Activated T-helper 9 cell treated with anti-CD3 and anti-CD28 coated beads, Interleukin-2, amount 50 U/mL, for 16 hours (primary cell): ENCODE measurements around the gene BRSK2.
"Not testable (repeated sequence)": the region's sequence is repeated elsewhere in the genome, so short reads cannot be mapped to it uniquely, and the experiment has no call there.

ENCODE experiments used
- DNase-seq: peaks from one replicate; pipeline ENCODE4 v3.0.0-alpha.2; 2020; ENCODE audit warnings: low read depth

BRSK2 gene

DNA sequence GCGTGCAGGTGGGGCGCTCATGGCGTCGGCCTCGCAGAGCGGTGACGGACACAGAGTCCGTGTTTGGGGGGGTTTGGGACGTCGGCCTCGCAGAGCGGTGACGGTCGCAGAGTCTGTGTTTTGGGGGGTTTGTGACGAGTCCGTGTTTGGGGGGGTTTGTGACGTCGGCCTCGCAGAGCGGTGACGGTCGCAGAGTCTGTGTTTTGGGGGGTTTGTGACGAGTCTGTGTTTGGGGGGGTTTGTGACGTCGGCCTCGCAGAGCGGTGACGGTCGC lies 20.1 kb downstream of the BRSK2 start:
- not testable (repeated sequence) for DNase-seq

DNA sequence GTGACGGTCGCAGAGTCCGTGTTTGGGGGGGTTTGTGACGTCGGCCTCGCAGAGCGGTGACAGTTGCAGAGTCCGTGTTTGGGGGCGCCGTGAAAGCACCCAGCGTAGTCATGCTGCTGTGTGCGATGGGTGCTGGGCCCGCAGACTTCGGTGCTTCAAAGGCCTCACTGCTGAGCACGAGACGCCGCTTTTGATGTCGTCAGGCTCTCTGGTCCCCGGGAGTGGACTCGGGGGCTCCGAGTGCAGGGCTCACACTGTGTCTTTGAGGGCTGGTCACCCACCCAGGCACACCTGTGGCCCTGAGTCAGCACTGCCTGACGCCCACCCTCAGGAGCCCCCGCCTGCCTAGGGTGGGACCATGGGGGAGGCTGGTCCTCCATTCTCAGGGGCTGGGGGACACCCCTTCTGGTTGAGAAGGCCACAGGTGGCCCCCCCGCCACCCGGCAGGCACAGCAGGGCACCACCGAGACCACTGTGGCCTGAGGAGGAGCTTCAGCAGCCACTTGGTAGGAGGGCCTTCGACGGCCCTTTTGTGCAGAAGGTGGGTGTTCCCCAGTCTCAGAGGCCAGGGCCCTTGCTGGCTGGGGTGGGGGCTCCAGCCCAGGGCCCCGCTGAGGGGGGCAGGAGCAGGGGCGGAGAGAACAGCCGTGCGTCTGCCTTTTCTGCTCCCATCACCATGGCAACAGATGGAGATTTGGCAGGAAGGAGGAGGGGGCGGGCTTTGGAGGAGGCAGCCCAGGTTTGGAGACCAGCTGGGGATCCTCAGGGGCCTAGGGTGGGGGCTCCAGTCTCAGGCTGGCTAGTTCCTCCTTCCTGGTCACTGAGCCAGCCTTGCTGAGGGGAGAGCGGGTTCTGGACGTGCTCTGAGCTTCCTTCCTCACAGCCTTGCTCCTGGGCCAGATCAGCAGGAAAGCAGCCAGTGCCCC lies 20.9 kb downstream of the BRSK2 start:
- DNase-seq, result no peak

DNA sequence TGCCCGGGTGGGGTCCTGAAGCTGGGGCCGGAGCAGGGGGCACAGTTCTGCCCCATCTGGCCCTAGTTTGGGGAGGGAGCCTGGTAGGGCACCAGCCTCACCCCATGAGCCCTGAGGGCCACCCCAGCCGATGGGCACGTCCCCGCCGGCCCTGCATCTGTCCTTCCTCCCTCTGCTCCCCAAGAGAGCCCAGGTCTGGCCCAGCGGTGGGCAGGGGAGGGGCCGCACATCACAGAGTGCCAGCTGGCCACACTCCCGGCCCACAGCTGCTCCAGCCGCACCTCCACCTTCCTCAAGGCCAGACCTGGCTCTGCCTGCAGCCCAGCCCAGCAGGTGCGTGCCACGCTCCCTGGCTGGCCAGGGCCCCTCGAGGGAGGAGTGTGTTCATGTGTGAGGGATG lies 21.6 kb downstream of the BRSK2 start:
- DNase-seq, result no peak

DNA sequence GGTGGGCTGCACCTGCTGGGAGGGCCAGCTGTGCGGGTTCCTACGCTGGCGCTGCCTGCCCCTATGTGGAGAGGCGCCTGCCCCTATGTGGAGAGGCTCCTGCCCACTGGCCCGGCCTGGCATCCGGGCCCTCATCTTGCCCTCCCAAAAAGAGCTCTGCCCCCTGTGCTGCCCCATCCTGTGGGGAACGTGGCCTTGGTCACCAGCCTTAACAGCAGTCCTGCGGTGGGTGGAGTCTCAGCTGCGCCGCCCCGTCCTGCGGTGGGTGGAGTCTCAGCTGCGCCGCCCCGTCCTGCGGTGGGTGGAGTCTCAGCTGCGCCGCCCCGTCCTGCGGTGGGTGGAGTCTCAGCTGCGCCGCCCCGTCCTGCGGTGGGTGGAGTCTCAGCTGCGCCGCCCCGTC lies 22.0 kb downstream of the BRSK2 start:
- not testable (repeated sequence) for DNase-seq

DNA sequence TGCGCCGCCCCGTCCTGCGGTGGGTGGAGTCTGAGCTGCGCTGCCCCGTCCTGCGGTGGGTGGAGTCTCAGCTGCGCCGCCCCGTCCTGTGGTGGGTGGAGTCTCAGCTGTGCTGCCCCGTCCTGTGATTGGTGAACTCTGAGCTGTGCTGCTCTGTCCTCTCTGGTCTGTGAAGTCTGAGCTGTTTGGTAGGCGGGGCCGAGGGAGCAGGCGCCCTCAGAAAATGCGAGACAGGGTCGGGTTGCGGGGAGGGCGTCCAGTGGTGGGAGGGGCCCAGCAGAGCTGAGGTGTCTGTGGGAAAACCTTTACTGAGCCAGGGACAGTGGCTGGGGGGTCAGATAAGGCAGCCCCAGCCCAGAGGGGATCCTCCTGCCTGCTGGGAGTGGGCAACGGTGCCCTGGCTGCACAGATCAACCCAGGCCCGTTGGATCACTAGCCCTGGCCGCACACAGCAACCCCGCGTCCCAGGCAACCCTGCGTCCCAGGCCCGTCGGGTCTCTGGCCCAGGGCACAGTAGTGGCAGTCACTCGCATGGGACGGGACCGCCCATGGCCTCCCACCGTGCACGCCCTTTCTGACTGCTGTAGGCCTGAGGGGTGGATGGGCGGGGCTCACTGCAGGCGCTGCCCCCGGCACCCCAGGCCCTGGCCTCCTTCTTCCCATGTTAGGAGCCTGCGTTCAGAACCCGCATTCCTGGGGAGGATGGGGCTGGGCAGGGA lies 22.8 kb downstream of the BRSK2 start:
- DNase-seq, result no peak

DNA sequence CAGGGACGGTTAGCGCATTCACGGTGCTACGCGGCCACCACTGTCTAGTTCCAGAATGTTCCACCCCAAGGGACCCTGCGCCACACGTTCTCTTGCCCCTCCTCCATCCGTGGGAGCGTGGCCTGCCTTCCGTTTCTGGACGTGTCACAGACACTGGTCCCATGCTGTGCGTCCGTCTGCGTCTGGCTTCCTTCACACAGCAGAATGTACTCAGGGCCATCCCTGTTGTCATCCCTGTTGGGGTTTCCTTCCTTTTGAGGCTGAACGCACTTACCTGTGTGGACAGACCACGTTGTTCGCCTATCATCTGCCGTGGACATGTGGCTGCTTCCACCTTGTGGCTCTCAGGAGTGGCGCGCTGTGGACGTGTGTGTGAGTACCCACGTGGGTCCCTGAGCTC lies 24.9 kb downstream of the BRSK2 start:
- no peak for DNase-seq

DNA sequence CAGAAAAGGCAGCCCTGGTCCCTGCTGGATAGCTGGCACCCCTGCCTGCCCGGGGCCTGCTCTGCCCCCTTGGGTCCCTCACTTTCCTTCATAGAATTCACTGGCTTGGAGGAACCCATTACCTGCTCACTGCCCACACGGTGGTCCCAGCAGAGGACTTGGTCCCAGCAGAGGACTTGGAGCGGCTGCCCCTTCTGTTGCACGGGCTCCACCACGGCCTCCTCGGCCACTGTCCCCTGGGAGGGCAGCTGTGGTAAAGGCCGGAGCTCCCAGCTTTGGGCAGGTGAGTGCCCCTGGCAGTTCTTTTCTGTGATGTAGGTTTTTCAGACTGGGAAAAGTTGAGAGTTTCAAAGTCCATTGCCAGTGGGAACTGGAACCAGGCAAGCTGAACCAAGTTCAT lies 25.9 kb downstream of the BRSK2 start:
- DNase-seq, result no peak

DNA sequence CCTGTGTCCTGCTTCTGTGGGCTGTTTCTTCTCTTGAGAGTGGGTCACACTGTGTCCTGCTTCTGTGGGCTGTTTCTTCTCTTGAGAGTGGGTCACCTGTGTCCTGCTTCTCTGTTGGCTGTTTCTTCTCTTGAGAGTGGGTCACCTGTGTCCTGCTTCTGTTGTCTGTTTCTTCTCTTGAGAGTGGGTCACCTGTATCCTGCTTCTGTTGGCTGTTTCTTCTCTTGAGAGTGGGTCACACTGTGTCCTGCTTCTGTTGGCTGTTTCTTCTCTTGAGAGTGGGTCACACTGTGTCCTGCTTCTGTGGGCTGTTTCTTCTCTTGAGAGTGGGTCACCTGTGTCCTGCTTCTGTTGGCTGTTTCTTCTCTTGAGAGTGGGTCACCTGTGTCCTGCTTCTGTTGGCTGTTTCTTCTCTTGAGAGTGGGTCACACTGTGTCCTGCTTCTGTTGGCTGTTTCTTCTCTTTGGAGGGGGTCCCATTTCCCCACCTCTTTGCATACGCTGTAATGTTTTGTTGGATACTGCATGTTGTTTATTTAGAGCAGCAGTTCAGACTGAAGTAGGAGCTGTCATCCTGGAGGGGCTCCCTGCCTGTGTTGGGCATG lies 28.6 kb downstream of the BRSK2 start:
- not testable (repeated sequence) for DNase-seq

DNA sequence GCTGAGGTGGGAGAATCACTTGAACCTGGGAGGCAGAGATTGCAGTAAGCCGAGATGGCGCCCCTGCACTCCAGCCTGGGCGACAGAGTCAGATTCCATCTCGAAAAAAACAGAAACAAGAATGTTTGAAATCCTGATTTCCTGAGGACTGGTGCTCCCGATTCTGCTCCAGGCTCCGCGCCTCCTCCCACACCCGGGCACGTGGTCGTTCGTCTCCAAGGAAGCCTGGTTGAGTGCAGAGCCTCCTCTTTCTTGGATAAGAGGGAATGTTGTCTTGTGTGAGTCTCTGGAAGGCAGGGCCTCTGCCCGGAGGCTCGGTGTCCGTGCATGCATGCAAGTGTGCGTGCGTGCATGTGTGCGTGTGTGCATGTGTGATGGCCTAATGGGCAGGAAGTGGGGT lies 30.1 kb downstream of the BRSK2 start:
- DNase-seq, result no peak

DNA sequence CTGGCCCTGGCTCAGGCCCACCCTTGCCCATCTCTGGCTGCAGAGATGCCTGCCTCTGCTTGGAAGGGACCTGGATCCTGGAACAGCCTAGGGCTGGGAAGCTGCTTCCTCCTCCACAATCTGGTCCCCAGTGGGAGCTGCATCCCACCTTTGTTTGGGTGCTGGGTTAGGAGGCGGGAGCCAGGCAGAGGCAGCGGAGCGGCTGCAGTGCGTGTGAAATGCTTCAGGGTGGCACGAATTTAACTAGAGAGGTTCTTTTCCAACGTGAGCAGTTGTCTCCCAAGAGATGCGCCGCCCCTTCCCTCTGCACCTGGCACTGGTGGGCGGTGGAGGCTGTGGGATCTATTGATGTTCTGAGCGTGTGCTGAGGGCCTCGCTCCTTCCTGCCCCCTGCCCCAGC lies 31.6 kb downstream of the BRSK2 start:
- DNase-seq, result no peak

DNA sequence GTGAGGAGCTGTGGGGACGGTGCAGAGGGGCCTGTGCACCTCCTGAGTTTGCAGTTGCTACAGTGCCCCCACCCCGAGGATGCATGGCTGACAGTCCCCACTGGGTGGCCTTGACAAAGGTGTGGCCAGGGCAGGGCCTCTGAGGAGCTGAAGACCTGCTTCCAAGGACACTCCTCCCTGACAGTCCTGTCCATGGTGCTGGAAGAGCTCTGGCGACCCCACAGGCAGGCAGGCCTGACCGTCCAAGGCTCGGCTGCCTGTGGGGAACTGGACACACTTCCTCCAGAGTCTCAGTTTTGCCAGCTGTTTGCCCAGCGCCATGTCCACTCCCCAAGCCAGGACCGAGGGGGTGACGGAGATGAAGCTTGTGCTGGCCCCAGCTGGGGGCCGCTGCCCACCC lies 32.7 kb downstream of the BRSK2 start:
- no peak for DNase-seq

DNA sequence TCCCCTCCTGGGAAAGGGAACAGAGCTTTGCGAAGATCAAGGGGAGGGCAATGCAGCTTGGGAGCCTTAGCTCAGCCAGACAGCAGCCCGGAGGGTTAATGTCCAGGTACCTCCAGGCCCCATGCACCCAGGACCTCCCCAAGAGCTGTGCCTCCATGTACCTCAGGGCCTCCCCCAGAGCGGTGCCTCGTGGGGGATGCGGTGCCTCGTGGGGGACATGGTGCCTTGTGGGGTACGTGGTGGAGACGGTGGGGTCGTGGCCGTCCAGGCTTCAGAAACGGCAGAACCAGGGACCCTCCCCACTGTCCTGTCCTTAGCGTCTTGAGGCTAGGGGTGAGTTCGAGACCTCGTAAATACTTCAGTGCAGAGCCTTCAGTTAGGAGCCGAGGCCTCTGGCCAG lies 33.2 kb downstream of the BRSK2 start:
- no peak for DNase-seq

DNA sequence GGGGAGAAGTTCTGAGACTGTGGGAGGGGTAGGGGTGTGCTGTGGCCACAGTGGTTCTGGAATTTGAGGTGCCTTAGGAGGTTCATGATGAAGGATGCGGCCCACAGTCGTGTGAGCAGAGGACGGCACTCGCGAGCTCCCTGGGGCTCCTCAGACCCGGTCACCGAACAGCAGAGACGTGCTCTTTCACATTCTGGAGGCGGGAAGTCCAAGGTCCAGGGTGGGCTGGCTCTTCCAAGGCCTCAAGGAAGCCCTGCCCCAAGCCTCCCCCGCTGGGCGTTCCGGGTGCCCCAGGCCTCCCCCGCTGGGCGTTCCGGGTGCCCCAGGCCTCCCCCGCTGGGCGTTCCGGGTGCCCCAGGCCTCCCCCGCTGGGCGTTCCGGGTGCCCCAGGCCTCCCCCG lies 33.7 kb downstream of the BRSK2 start:
- DNase-seq, result not testable (repeated sequence)

DNA sequence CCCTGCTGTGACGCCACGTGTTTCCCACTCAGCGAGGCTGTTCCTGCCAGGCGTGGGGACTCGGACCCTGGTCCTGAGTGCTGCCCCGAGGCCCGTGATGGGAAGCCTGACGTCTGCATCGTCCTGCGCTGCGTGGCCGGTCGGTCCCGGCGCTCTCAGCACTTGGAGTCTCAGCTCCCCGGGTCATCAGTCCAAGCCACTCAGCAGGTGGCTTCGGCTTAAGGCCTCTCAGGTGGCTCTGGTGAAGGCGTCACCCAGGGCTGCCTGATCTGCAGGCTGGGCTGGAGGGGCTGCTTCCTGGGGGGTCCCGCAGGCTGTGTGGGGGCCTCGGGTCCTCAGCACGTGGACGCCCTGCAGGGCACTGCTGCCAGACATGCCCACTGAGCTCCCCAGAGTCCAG lies 35.3 kb downstream of the BRSK2 start:
- DNase-seq, result no peak

DNA sequence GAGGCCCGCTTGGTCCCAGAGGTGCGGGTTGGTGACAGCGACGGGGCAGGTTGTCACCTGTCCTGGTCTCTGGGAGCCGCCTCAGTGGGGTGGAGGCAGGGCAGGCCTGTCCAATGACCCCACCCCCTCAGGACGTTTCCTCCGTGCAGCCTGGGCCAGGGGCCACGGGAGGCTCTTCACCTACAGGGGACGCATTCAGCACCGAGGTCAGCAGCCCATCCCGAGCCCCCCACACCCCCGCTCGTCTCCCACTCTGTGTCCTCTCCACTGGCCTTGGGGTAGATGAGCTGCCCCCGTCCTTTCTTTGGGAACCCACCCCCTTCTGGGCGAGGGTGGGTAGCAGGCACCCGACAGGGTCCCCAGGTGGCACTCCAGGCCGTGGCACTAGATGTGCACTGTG lies 35.7 kb downstream of the BRSK2 start:
- DNase-seq, result no peak

DNA sequence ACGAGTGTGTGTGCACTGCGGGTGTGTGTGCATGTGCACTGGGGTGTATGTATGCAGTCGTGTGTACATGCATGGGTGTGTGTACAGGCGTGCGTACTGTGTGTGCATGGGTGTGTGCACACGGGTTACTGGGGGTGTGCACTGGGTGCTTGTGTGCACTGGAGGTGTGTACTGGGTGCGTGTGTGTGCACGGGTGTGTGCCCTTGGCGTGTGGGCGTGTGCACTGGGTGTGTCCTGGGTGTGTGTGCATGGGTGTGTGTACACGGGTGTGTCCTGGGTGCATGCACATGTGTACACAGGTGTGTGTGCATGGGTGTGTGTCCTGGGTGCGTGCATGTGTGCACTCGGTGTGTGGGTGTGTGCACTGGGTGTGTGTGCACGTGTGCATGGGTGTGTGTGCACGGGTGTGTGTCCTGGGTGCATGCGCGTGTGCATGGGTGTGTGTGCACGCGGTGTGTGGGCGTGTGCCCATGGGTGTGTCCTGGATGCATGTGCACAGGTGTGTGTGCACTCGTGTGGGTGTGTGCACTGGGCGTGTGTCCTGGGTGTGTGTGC lies 39.1 kb downstream of the BRSK2 start:
- no peak for DNase-seq

DNA sequence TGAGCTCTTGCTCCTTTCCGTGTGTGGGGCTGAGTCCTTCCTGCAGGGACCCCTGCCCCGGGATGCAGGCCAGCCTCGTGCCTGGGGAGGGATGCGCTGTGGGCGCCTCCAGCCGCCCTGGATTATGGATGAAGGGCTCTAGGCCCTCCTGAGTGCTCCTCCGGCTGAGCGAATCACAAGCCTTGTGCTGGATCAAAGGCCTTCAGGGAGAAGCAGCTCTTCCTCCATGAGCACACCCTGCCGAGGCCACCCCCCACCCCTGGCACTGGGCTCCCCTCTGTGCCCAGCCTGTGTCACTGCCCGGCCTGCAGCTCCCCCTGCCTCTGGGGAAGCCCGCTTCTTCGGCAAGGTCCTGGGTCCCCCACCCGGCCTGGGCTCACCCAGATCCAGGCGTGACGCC lies 43.8 kb downstream of the BRSK2 start:
- no peak for DNase-seq

DNA sequence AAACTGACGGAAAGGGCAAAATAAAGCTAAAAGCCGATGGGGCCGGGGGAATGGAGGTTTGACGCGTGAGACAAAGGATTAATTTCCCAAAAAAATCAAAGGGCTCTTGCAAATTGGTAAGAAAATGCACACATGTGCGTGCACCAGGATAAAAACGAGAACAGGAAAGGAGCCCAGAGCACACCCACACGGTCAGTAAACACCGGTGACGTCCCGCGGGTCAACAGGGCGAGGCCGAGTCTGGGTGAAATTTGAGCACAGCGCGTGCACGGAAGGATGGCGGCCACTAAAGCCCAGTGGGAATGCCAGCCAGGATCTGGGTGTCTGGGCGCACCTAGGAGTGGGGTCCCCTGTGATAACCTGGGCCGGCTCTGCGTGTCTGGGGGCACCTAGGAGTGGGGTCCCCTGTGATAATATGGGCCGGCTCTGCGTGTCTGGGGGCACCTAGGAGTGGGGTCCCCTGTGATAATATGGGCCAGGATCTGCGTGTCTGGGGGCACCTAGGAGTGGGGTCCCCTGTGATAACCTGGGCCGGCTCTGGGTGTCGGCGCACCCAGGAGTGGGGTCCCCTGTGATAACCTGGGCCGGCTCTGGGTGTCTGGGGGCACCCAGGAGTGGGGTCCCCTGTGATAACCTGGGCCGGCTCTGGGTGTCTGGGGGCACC lies 44.4 kb downstream of the BRSK2 start:
- DNase-seq, result no peak

DNA sequence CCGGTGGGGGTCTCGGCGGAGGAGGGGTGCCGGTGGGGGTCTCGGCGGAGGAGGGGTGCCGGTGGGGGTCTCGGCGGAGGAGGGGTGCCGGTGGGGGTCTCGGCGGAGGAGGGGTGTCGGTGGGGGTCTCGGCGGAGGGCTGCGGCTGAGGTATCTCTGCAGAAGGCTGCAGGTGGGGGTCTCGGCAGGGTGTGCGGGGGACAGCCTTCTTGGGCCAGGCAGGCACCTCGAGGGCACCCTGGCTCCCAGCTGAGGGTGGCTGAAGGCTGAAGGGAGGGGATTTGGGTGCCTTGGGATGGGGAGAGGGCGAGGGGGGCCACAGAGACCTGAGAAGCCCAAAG lies 45.7 kb downstream of the BRSK2 start:
- DNase-seq, result not testable (repeated sequence)

DNA sequence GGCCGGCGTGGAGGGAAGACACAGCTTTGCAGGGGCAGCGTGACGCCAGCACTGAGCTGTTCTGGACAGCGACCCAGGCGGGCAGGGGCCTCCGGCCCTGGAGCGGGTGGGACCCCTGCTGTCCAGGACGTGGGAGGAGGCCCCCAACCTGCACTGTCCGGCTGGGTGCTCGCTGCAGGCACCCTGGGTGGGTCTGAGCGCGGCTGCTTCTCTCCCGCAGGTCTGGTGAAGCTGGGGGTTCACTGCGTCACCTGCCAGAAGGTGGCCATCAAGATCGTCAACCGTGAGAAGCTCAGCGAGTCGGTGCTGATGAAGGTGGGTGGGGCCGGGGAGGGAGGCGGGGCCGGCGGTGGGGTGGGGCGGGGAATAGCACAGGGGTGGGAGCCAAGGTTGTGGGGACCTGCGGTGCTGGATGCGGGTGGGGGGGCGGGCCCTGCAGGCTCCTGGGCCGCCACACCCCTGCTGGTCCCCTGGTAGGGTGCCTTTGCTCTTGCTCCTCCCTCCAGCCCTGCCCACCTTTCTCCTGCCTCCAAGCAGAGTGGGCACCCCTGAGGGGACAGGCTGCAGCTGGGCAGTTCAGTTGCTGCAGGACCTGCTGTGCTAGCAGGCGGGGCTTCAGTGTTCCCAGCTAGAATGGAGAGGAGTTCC lies 46.2 kb downstream of the BRSK2 start:
- DNase-seq, result no peak

DNA sequence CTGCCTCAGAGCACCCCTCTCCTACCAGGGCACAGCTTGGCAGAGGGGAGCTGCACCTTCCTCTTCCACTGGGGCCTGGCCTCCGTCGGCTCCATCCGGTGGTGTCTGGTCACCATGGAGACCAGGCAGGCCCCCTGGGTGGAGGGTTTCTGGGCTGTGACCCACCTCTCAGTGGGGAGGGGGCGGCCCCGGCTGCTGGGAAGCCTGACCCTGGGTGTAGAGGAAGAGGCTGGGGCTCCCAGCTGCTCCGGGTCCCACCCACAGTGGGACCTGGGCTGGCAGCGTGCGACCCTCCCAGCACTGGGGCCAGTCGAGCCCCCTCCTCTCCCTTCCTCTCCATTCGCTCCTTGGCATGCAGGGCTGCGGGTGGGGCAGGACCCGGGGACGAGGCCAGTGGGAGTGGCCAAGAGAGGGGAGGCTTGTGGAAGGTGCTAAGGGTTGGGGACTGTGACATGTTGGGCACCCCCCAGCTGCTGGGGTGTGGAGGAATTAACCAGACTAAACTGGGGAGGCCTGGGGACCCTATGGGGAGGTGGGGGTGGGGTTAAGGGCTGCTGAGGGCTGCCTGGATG lies 46.8 kb downstream of the BRSK2 start:
- no peak for DNase-seq

DNA sequence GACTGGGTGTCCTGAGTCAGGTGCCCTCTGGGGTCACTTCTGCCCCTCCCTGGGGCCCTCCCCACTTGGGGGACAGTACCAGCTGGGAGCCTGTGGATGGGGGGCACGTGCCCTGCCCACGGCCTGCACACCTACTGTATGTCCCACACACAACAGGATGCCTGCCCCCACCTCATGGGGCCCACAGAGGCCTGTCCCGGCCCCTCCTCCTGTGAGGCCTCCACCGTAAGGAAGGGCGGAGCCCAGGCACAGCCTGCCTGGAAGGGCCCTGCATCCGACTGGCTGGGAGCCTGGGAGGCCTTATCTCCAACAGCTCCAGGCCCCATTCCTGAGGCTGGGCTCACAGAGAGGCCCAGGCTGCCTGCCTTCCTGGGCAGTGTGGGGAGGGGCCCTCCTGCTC lies 47.8 kb downstream of the BRSK2 start:
- no peak for DNase-seq
